GM12878 (cell line): Measurements from ENCODE around the gene ERCC4.

ENCODE experiments used
- CHD2 ChIP-seq: IDR thresholded peaks from 2 replicates; pipeline ENCODE4 v1.6.1; 2011; ENCODE audit warnings: low read depth, low read length, improper control_type of control experiment, borderline replicate concordance
- EZH2 ChIP-seq: IDR thresholded peaks from 2 replicates; pipeline ENCODE4 v1.6.1; 2012; ENCODE audit warnings: low read depth, mild to moderate bottlenecking, control low read depth, inconsistent platforms, low read length, borderline replicate concordance; ENCODE audit not compliant: control insufficient read depth
- NFIC ChIP-seq: IDR thresholded peaks from 2 replicates; pipeline ENCODE4 v1.6.1; 2012; ENCODE audit warnings: low read depth, mild to moderate bottlenecking, inconsistent platforms, low read length, moderate library complexity
- NFYB ChIP-seq: IDR thresholded peaks from 2 replicates; pipeline ENCODE4 v1.6.1; 2011; ENCODE audit warnings: low read depth, mild to moderate bottlenecking, low read length, improper control_type of control experiment, moderate library complexity; ENCODE audit not compliant: insufficient read depth
- POLR2AphosphoS2 ChIP-seq: IDR thresholded peaks from 2 replicates; pipeline ENCODE4 v1.6.1; 2011; ENCODE audit warnings: low read depth, mild to moderate bottlenecking, low read length, improper control_type of control experiment, moderate library complexity
- RB1 ChIP-seq: fragments of 450-650 bp; formaldehyde crosslinking; IDR thresholded peaks from 2 replicates; pipeline ENCODE4 v1.6.1; 2017; ENCODE audit warnings: mild to moderate bottlenecking, borderline replicate concordance
- SIN3A ChIP-seq: IDR thresholded peaks from 2 replicates; pipeline ENCODE4 v1.6.1; 2012; ENCODE audit warnings: low read depth, low read length, improper control_type of control experiment
- SUZ12 ChIP-seq: fragments of 200-600 bp; sonication (generic); IDR thresholded peaks from one replicate; pipeline ENCODE4 v1.6.1; 2018; ENCODE audit warnings: antibody characterized with exemption, mild to moderate bottlenecking; ENCODE audit not compliant: unreplicated experiment
- YY1 ChIP-seq: IDR thresholded peaks from 2 replicates; pipeline ENCODE4 v1.6.1; 2011; ENCODE audit warnings: low read depth, mild to moderate bottlenecking, low read length
- TF ChIP-seq, protein P1 (sequence below): fragments of 450-650 bp; formaldehyde crosslinking; IDR thresholded peaks from 2 replicates; pipeline ENCODE4 v1.5.0; 2022; ENCODE audit warnings: mild to moderate bottlenecking, missing genetic modification characterization
- TF ChIP-seq, protein P2 (sequence below): IDR thresholded peaks from 2 replicates; pipeline ENCODE4 v1.6.1; 2012; ENCODE audit warnings: low read depth, low read length, improper control_type of control experiment
- TF ChIP-seq, protein P3 (sequence below): IDR thresholded peaks from 2 replicates; pipeline ENCODE4 v1.6.1; 2011; ENCODE audit warnings: mild to moderate bottlenecking, low read depth, low read length, moderate library complexity; ENCODE audit not compliant: insufficient replicate concordance
- TF ChIP-seq, protein P4 (sequence below): fragments of 450-650 bp; conservative IDR thresholded peaks from 2 replicates; pipeline ENCODE4 v1.6.1; 2017; ENCODE audit warnings: mild to moderate bottlenecking, moderate library complexity
- TF ChIP-seq, protein P5 (sequence below), 3 experiments: IDR thresholded peaks in 2 of 3; conservative IDR thresholded peaks in 1 of 3; 2 replicates each; pipeline ENCODE4 v1.5.1; 2011; ENCODE audit warnings: low read depth in 3 of 3, low read length in 3 of 3, mild to moderate bottlenecking in 3 of 3, control low read depth in 2 of 3, moderate library complexity in 2 of 3, inconsistent platforms in 1 of 3, mixed read lengths in 1 of 3; ENCODE audit not compliant: control insufficient read depth in 2 of 3, insufficient read depth in 1 of 3; ENCODE audit errors: extremely low read depth in 1 of 3

DNA sequence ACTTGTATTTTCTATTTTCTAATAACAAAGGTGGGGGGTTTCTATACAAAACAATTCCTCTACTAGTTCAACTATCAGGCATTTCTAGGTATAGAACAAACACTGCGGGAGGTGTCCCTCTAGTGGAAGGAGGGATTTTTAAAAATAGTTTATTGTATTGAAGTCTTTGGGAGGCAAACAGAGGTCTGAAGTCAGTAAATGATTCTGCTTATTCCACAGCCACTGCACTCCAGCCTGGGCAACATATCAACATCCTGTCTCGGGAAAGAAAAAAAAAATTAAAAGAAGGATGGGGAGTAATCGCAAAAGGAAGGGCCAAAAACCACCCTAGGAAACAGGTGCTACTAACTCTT, 648 bp upstream of the ERCC4 start:
- TF ChIP-seq SIN3A (no peak), NFIC (no peak), SUZ12 (no peak), NFYB (no peak), YY1 (no peak), POLR2AphosphoS2 (no peak), EZH2 (no peak), CHD2 (no peak), RB1 (no peak)
- TF ChIP-seq, protein P1, sequence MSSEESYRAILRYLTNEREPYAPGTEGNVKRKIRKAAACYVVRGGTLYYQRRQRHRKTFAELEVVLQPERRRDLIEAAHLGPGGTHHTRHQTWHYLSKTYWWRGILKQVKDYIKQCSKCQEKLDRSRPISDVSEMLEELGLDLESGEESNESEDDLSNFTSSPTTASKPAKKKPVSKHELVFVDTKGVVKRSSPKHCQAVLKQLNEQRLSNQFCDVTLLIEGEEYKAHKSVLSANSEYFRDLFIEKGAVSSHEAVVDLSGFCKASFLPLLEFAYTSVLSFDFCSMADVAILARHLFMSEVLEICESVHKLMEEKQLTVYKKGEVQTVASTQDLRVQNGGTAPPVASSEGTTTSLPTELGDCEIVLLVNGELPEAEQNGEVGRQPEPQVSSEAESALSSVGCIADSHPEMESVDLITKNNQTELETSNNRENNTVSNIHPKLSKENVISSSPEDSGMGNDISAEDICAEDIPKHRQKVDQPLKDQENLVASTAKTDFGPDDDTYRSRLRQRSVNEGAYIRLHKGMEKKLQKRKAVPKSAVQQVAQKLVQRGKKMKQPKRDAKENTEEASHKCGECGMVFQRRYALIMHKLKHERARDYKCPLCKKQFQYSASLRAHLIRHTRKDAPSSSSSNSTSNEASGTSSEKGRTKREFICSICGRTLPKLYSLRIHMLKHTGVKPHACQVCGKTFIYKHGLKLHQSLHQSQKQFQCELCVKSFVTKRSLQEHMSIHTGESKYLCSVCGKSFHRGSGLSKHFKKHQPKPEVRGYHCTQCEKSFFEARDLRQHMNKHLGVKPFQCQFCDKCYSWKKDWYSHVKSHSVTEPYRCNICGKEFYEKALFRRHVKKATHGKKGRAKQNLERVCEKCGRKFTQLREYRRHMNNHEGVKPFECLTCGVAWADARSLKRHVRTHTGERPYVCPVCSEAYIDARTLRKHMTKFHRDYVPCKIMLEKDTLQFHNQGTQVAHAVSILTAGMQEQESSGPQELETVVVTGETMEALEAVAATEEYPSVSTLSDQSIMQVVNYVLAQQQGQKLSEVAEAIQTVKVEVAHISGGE (CRISPR knock-in tag) = no peak
- TF ChIP-seq, protein P2, sequence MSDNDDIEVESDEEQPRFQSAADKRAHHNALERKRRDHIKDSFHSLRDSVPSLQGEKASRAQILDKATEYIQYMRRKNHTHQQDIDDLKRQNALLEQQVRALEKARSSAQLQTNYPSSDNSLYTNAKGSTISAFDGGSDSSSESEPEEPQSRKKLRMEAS = no peak
- TF ChIP-seq, protein P3, sequence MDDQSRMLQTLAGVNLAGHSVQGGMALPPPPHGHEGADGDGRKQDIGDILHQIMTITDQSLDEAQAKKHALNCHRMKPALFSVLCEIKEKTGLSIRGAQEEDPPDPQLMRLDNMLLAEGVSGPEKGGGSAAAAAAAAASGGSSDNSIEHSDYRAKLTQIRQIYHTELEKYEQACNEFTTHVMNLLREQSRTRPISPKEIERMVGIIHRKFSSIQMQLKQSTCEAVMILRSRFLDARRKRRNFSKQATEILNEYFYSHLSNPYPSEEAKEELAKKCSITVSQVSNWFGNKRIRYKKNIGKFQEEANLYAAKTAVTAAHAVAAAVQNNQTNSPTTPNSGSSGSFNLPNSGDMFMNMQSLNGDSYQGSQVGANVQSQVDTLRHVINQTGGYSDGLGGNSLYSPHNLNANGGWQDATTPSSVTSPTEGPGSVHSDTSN = no peak
- TF ChIP-seq, protein P4, sequence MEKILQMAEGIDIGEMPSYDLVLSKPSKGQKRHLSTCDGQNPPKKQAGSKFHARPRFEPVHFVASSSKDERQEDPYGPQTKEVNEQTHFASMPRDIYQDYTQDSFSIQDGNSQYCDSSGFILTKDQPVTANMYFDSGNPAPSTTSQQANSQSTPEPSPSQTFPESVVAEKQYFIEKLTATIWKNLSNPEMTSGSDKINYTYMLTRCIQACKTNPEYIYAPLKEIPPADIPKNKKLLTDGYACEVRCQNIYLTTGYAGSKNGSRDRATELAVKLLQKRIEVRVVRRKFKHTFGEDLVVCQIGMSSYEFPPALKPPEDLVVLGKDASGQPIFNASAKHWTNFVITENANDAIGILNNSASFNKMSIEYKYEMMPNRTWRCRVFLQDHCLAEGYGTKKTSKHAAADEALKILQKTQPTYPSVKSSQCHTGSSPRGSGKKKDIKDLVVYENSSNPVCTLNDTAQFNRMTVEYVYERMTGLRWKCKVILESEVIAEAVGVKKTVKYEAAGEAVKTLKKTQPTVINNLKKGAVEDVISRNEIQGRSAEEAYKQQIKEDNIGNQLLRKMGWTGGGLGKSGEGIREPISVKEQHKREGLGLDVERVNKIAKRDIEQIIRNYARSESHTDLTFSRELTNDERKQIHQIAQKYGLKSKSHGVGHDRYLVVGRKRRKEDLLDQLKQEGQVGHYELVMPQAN = no peak
- TF ChIP-seq, protein P5, sequence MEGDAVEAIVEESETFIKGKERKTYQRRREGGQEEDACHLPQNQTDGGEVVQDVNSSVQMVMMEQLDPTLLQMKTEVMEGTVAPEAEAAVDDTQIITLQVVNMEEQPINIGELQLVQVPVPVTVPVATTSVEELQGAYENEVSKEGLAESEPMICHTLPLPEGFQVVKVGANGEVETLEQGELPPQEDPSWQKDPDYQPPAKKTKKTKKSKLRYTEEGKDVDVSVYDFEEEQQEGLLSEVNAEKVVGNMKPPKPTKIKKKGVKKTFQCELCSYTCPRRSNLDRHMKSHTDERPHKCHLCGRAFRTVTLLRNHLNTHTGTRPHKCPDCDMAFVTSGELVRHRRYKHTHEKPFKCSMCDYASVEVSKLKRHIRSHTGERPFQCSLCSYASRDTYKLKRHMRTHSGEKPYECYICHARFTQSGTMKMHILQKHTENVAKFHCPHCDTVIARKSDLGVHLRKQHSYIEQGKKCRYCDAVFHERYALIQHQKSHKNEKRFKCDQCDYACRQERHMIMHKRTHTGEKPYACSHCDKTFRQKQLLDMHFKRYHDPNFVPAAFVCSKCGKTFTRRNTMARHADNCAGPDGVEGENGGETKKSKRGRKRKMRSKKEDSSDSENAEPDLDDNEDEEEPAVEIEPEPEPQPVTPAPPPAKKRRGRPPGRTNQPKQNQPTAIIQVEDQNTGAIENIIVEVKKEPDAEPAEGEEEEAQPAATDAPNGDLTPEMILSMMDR (IDR thresholded peaks at IDR 0.05 in 2 of 3, conservative IDR thresholded peaks at IDR 0.05 in 1 of 3; ENCODE audit: control insufficient read depth in 2 of 3, extremely low read depth in 1 of 3, insufficient read depth in 1 of 3, low read depth in 3 of 3, low read length in 3 of 3) = peak in 2 of 3 experiments; percentile 45 to 50; a peak in 3 of 6 replicates
